Immature natural killer cell (primary cell): ENCODE results near the gene TLE2. TPM values are rescaled to one million over a fixed set of nuclear protein-coding genes. Genes with fewer than 3 reads are reported as not detected.

Experiments
- DNase-seq, 3 donors: peaks; one replicate each; pipeline ENCODE4 v3.0.0; 2022; ENCODE audit warnings: mixed read lengths in 1 of 3
- H3K27ac Mint-ChIP-seq, 6 donors: one replicate each; pipeline ENCODE4 v1.8.0; 2020; ENCODE audit warnings: mixed read lengths in 6 of 6, mild to moderate bottlenecking in 5 of 6, inconsistent platforms in 4 of 6, moderate library complexity in 3 of 6
- H3K27me3 Mint-ChIP-seq, 3 donors: one replicate each; pipeline ENCODE4 v1.8.0; 2020 to 2021; ENCODE audit warnings: low read depth in 3 of 3, mild to moderate bottlenecking in 3 of 3, mixed read lengths in 3 of 3, moderate library complexity in 3 of 3, inconsistent platforms in 1 of 3
- H3K36me3 Mint-ChIP-seq, 3 donors: one replicate each; pipeline ENCODE4 v1.8.0; 2020; ENCODE audit warnings: mixed read lengths in 3 of 3, inconsistent platforms in 2 of 3, mild to moderate bottlenecking in 2 of 3
- H3K4me1 Mint-ChIP-seq, 2 donors: one replicate each; pipeline ENCODE4 v1.8.0; 2020; ENCODE audit warnings: inconsistent platforms in 2 of 2, mild to moderate bottlenecking in 2 of 2, mixed read lengths in 2 of 2, moderate library complexity in 1 of 2
- H3K4me3 Mint-ChIP-seq, 5 donors: one replicate each; pipeline ENCODE4 v1.8.0; 2020; ENCODE audit warnings: mild to moderate bottlenecking in 5 of 5, mixed read lengths in 5 of 5, inconsistent platforms in 3 of 5, moderate library complexity in 3 of 5
- H3K9me3 Mint-ChIP-seq, 6 donors: one replicate each; pipeline ENCODE4 v1.8.0; 2020; ENCODE audit warnings: mild to moderate bottlenecking in 6 of 6, mixed read lengths in 6 of 6, inconsistent platforms in 4 of 6, moderate library complexity in 3 of 6
- polyA plus RNA-seq, 3 donors: library from polyadenylated mRNA; unstranded; fragments of 300-500 nt; fragmentation: Illumina TruSeq; gene quantifications; one replicate each; pipeline ENCODE4 v1.2.3, GENCODE V29; 2021

The TLE2 gene
- polyA plus RNA-seq, 3 donors from 2014 or later = 1.2 to 2.4 (median 1.3) TPM

DNA sequence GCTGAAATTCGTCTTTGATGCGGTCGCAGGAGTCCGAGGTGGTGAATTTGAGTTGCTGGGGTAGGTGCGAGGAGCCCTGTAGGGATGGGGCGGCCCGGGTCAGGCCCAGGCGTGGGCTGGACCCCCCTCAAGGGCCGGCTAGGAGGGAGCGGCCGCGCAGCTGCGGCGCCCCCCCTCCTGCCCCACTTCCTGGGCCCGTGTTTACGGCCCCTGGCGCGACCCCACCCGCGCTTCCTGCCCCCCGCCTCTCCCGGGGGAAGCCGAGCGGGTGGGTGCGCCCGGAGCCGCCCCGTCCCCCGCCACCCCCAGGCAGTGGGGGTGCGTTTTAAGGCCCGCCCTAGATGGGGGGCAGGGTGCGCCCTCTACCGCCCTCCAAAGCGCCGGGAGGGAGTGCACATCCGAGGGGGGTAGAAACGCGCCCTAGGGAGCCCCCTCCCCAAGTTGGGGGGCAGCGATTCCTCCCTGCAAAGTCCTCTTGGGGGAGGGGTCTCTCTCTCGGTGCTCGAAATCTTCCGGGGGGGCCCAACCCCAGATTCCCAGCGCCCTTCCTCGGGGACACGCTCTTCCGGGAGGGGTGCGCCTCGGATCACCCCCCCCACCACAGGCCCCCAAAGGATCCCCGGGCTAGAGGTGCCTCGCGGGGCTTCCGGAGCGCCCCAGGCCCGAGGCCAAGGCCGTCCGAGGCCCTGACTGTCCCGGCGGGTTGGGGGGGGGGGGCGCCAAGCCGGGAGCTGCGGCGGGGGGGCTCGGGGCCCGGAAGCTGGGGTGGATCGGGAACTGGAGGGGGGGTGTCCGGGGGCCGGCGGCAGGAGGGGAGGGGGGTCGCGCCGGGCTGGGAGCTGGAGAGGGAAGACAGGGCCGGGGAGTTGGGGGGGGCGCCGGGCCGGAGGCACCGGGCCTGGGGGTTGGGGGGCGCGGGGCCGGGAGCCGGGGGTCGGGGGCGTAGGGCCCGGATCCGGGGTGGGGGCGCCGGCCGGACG, 32.4 kb upstream of the TLE2 start:
- peak overlapping the region; percentile 82 to 97 (median 88) for H3K27ac Mint-ChIP-seq
- peak; percentile 75 to 81 (median 78) for DNase-seq
- peak overlapping the region; percentile 83 to 91 (median 89) for H3K4me3 Mint-ChIP-seq
- peaks cover 45 to 57% of the 10 kb centered on the region in 2 donors for H3K4me1 Mint-ChIP-seq
- H3K36me3 Mint-ChIP-seq = peaks cover 0 to 17% (median 8%) of the 10 kb centered on the region in 3 donors
- no peaks in the 10 kb centered on the region for H3K9me3 Mint-ChIP-seq
- H3K27me3 Mint-ChIP-seq = peaks cover 4 to 10% (median 5%) of the 10 kb centered on the region in 3 donors

DNA sequence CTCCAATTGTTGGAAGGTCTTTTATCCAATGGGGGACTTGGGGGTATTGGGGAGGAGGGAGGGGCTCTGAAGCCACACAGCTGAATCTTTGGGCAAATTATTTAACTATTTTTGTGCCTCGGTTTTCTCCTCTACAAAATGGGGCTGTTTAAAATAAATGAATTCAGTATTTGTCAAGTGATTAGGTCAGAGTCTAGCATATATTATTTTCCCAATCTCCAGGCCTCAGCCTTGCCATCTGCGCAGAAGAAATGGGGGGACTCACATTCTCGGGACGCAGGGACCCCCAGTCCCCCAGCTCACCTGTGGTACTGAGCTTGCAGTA, 31.7 kb upstream of the TLE2 start:
- Mint-ChIP-seq H3K4me3 (peak overlapping the region; percentile 83 to 91 (median 89)), H3K27me3 (peaks cover 4 to 10% (median 5%) of the 10 kb centered on the region in 3 donors), H3K36me3 (peaks cover 0 to 17% (median 8%) of the 10 kb centered on the region in 3 donors), H3K4me1 (peaks cover 45 to 54% of the 10 kb centered on the region in 2 donors), H3K27ac (peak overlapping the region; percentile 82 to 97 (median 88)), H3K9me3 (no peaks in the 10 kb centered on the region)
- DNase-seq = no peak

DNA sequence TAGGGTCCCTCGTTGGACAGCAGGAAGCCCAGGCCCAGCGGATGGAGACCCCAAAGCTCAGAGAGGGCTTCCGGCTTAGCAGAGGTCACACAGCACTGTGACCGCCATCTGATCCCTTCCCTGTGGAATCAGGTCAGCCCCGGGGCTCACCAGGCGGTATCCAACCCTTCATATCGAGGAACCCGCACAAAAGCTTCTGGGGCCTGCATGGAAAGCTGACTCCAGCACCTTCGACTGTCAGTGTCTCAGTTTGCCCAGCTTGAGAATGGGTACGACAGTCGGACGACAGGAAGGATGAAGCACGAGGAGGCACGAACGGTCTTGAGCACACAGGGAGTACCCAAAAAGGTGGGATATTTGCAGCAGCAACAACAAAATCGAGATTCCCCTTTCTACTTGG, 30.6 kb upstream of the TLE2 start:
- Mint-ChIP-seq H3K9me3 (no peaks in the 10 kb centered on the region), H3K27ac (peak overlapping the region; percentile 82 to 97 (median 88)), H3K36me3 (peaks cover 6 to 25% (median 8%) of the 10 kb centered on the region in 3 donors), H3K4me1 (peaks cover 51% of the 10 kb centered on the region in 2 donors), H3K4me3 (peak overlapping the region; percentile 83 to 91 (median 89)), H3K27me3 (peaks cover 3 to 13% (median 5%) of the 10 kb centered on the region in 3 donors)
- no peak for DNase-seq

GRCh38 chr19:3058821-3059314, 29.8 kb upstream of the TLE2 start:
- H3K9me3 Mint-ChIP-seq = no peaks in the 10 kb centered on the region
- H3K4me3 Mint-ChIP-seq = peak overlapping the region in 2 of 5 donors; percentile 21 to 89
- H3K27ac Mint-ChIP-seq = peak overlapping the region in 4 of 6 donors; percentile 40 to 94 (median 75)
- DNase-seq = no peak
- H3K4me1 Mint-ChIP-seq = peaks cover 50 to 56% of the 10 kb centered on the region in 2 donors
- peaks cover 2 to 14% (median 5%) of the 10 kb centered on the region in 3 donors for H3K27me3 Mint-ChIP-seq
- H3K36me3 Mint-ChIP-seq = peaks cover 7 to 30% (median 11%) of the 10 kb centered on the region in 3 donors

DNA sequence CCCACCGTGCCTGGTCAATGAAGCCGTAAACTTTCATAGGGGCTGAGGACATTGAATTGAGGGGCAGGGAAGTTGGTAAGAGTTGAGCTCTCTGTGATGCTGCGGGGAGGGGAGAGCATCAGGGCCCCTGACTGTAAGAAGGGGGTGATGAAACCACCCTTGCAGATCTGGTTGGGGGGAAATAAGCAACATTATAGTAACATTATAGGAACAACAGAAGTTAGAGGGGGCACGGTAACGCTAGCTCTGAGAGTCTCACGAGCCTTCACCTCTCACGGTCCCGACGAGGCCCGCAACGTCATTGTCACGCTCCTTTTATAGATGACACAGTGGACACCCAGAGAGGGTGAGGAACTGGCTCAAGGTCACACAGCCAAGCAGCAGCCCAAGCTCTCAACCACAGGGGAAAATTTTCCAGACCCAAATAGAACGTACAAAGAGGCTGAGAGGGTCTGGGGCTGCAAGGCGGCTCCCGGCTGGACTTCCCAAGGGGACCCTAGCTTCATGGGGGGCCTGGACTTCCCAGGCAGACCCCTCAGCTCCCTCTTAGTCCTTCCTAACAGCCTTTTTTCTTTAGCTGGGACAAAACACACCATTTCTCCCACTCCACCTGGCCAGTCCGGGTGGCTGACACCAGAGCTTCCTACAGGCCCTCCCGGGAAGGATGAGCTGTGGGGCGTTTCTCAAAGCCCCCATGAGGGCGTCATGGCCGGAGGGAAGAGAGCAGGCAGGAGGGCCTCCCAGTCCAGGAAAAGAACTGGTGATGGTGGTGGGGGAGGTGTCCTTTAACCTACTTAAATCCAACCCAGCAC, 29.1 kb upstream of the TLE2 start:
- peak overlapping the region; percentile 7 to 38 (median 33) for H3K4me3 Mint-ChIP-seq
- no peaks in the 10 kb centered on the region for H3K9me3 Mint-ChIP-seq
- H3K36me3 Mint-ChIP-seq = peaks cover 7 to 30% (median 11%) of the 10 kb centered on the region in 3 donors
- peaks cover 45 to 53% of the 10 kb centered on the region in 2 donors for H3K4me1 Mint-ChIP-seq
- DNase-seq = no peak
- peak overlapping the region; percentile 55 to 87 (median 72) for H3K27ac Mint-ChIP-seq
- H3K27me3 Mint-ChIP-seq = peaks cover 2 to 12% (median 5%) of the 10 kb centered on the region in 3 donors

- DNase-seq = no peak
- Mint-ChIP-seq H3K4me1 (peaks cover 41 to 46% of the 10 kb centered on the region in 2 donors), H3K9me3 (no peaks in the 10 kb centered on the region), H3K27ac (peak overlapping the region in 1 of 6 donors; percentile 58), H3K27me3 (peaks cover 0 to 12% (median 2%) of the 10 kb centered on the region in 3 donors), H3K36me3 (peaks cover 7 to 30% (median 11%) of the 10 kb centered on the region in 3 donors), H3K4me3 (no peak overlapping the region)
Observed at GRCh38 chr19:3057275-3057714, 28.2 kb upstream of the TLE2 start.

GRCh38 chr19:3056417-3057088, 27.5 kb upstream of the TLE2 start:
- Mint-ChIP-seq H3K27ac (peak overlapping the region in 5 of 6 donors; percentile 40 to 62 (median 53)), H3K36me3 (peaks cover 7 to 30% (median 11%) of the 10 kb centered on the region in 3 donors), H3K9me3 (no peaks in the 10 kb centered on the region), H3K4me1 (peaks cover 41 to 46% of the 10 kb centered on the region in 2 donors), H3K4me3 (no peak overlapping the region), H3K27me3 (peaks cover 0 to 12% (median 2%) of the 10 kb centered on the region in 3 donors)
- DNase-seq = no peak

- Mint-ChIP-seq H3K4me3 (no peak overlapping the region), H3K27me3 (peaks cover 0 to 10% (median 2%) of the 10 kb centered on the region in 3 donors), H3K9me3 (no peaks in the 10 kb centered on the region), H3K4me1 (peaks cover 38 to 44% of the 10 kb centered on the region in 2 donors), H3K36me3 (peaks cover 7 to 30% (median 11%) of the 10 kb centered on the region in 3 donors), H3K27ac (peak overlapping the region in 2 of 6 donors; percentile 20 to 62)
- no peak for DNase-seq
Observed at GRCh38 chr19:3055741-3056416, 26.8 kb upstream of the TLE2 start.

- H3K4me1 Mint-ChIP-seq = peaks cover 31 to 38% of the 10 kb centered on the region in 2 donors
- peaks cover 7 to 30% (median 11%) of the 10 kb centered on the region in 3 donors for H3K36me3 Mint-ChIP-seq
- no peaks in the 10 kb centered on the region for H3K9me3 Mint-ChIP-seq
- no peak for DNase-seq
- no peak overlapping the region for H3K4me3 Mint-ChIP-seq
- H3K27me3 Mint-ChIP-seq = peaks cover 0 to 4% (median 2%) of the 10 kb centered on the region in 3 donors
- H3K27ac Mint-ChIP-seq = peak overlapping the region in 4 of 6 donors; percentile 25 to 83 (median 56)
Observed at GRCh38 chr19:3054972-3055740, 26.1 kb upstream of the TLE2 start.

DNA sequence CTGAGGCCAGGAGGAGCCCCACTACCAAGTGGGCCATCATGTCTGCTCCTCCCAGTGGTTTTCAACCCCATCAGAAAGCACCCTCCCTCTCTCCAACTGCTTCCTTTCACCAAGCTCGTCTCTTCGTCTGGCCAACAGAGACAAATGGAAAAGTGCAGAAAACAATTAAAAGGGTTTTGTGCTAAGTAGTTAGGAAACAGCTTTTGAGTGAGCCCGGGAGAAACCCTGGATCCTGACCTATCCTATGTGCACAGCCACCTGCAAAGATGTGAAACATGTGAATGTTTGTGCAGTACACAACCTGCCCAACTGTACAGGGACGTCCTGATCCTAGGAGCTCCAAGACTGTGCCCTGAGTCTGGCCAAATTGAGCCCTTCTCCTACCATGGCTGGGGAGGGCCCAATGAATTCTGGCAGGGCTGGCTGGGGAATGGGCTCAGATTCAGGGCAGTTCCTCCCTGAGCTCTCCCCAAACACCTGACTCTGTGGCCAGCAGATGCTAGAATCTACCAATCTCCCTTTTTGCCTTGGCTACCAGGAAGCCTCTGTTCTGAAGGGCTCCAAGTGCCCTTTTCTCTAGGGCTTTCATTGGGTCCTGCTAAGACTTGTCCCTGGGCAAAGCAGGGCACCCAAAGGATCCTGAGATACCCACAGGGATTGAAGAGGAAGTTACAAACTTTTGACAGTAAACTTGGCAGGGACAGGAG, 25.3 kb upstream of the TLE2 start:
- H3K9me3 Mint-ChIP-seq = no peaks in the 10 kb centered on the region
- H3K4me1 Mint-ChIP-seq = peaks cover 24 to 30% of the 10 kb centered on the region in 2 donors
- H3K4me3 Mint-ChIP-seq = no peak overlapping the region
- peaks cover 0 to 4% (median 2%) of the 10 kb centered on the region in 3 donors for H3K27me3 Mint-ChIP-seq
- peak overlapping the region in 3 of 6 donors; percentile 46 to 83 (median 49) for H3K27ac Mint-ChIP-seq
- peaks cover 7 to 27% (median 11%) of the 10 kb centered on the region in 3 donors for H3K36me3 Mint-ChIP-seq
- no peak for DNase-seq

- Mint-ChIP-seq H3K27ac (no peak overlapping the region), H3K9me3 (no peaks in the 10 kb centered on the region), H3K36me3 (peaks cover 7 to 25% (median 11%) of the 10 kb centered on the region in 3 donors), H3K4me1 (peaks cover 25 to 29% of the 10 kb centered on the region in 2 donors), H3K4me3 (no peak overlapping the region), H3K27me3 (peaks cover 0 to 7% (median 2%) of the 10 kb centered on the region in 3 donors)
- DNase-seq = no peak
Observed at GRCh38 chr19:3053780-3054179, 24.7 kb upstream of the TLE2 start.
